Effector memory CD4-positive, alpha-beta T cell (primary cell): Measurements from ENCODE around the gene KIF26A.

ENCODE experiments used
- DNase-seq, 3 donors: peaks; one replicate each; pipeline ENCODE4 v3.0.0-alpha.2; 2020
- H3K27ac ChIP-seq: 2 replicates; pipeline ENCODE4 v1.7.0; 2013; ENCODE audit warnings: mild to moderate bottlenecking, low read length, moderate library complexity; ENCODE audit not compliant: insufficient read depth, poor library complexity, severe bottlenecking
- H3K27me3 ChIP-seq: replicated peaks from 2 replicates; pipeline ENCODE4 v1.7.0; 2013; ENCODE audit warnings: mild to moderate bottlenecking, low read length; ENCODE audit not compliant: insufficient read depth, control insufficient read depth, poor library complexity, severe bottlenecking
- H3K36me3 ChIP-seq: 2 replicates; pipeline ENCODE4 v1.7.0; 2013; ENCODE audit warnings: mild to moderate bottlenecking, low read length, moderate library complexity; ENCODE audit not compliant: control insufficient read depth, insufficient read depth
- H3K4me1 ChIP-seq: 2 replicates; pipeline ENCODE4 v1.7.0; 2013; ENCODE audit warnings: low read length, mild to moderate bottlenecking; ENCODE audit not compliant: control insufficient read depth, insufficient read depth, poor library complexity, severe bottlenecking
- H3K4me3 ChIP-seq: 2 replicates; pipeline ENCODE4 v1.7.0; 2013; ENCODE audit warnings: low read length, low read depth, mild to moderate bottlenecking; ENCODE audit not compliant: insufficient read depth, poor library complexity, severe bottlenecking
- H3K9me3 ChIP-seq: 2 replicates; pipeline ENCODE4 v1.7.0; 2013; ENCODE audit warnings: mild to moderate bottlenecking, low read length, moderate library complexity; ENCODE audit not compliant: control insufficient read depth

Gene KIF26A

DNA sequence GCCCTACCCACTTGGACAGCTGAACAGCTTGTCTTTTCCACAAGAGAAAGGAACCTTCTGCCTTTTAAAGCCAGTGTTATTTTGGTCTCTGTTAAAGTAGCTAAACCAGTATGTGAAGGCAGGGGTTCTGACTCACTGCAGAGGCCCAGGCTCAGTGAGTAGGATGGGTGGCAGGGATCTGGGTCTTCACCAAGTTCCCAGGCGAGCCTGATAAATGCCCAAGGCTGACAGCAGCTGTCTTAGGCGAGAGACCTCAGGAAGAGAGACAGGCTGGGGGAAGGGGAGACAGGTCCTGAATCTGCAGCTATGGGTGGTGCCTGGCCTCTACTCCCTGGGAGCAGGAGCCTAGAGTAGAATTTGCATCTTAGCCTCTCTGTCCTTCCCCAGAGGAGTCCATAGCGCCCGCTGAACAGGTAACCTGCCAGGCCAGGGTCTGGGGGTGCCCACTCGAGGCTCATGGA lies 18.1 kb upstream of the KIF26A start:
- Histone ChIP-seq H3K4me3 (no peak overlapping the region), H3K4me1 (no peaks in the 10 kb centered on the region), H3K27ac (no peak overlapping the region), H3K36me3 (no peaks in the 10 kb centered on the region), H3K27me3 (peaks cover 11% of the 10 kb centered on the region), H3K9me3 (no peaks in the 10 kb centered on the region)
- DNase-seq = no peak

DNA sequence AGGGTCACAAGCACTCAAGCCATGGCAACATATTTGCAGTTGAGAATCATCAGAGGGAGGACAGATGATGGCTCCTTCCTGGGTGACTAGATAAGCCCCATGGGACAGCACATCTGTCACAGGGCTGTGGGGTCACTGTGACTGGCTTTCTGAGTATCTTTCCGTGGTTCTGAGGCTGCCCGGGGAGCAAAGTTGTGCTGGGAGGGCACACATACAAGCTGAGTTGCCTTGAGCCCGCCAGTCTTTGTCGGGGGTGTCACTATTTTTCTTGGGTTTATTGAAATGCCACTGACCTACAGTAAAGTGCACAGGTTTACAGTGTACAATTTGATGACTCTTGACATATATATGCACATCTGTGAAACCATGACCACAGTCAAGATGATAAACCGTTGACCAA lies 17.2 kb upstream of the KIF26A start:
- H3K27me3 ChIP-seq = peaks cover 9% of the 10 kb centered on the region
- H3K27ac ChIP-seq = no peak overlapping the region
- H3K4me1 ChIP-seq = no peaks in the 10 kb centered on the region
- H3K36me3 ChIP-seq = no peaks in the 10 kb centered on the region
- H3K9me3 ChIP-seq = no peaks in the 10 kb centered on the region
- DNase-seq = no peak
- no peak overlapping the region for H3K4me3 ChIP-seq

DNA sequence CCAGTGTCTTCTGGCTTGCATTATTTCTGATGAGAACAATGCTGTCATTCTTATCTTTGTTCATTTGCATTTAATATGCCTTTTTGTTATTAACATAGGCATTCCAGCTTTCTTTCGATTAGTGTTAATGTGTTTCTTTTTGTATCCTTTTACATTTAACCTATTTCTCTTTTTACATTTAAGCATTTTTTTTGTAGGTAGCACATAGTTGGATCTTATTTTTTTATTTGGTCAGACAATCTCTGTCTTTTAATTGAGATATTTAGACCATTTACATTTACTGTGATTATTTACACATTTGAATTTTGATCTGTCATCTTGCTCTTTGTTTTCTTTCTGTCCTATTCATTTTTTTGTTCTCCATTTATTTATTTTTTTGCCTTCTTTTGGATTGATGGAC lies 14.5 kb upstream of the KIF26A start:
- H3K36me3 ChIP-seq = no peaks in the 10 kb centered on the region
- no peak overlapping the region for H3K27ac ChIP-seq
- H3K9me3 ChIP-seq = no peaks in the 10 kb centered on the region
- H3K27me3 ChIP-seq = peaks cover 6% of the 10 kb centered on the region
- H3K4me1 ChIP-seq = no peaks in the 10 kb centered on the region
- DNase-seq = no peak
- no peak overlapping the region for H3K4me3 ChIP-seq

DNA sequence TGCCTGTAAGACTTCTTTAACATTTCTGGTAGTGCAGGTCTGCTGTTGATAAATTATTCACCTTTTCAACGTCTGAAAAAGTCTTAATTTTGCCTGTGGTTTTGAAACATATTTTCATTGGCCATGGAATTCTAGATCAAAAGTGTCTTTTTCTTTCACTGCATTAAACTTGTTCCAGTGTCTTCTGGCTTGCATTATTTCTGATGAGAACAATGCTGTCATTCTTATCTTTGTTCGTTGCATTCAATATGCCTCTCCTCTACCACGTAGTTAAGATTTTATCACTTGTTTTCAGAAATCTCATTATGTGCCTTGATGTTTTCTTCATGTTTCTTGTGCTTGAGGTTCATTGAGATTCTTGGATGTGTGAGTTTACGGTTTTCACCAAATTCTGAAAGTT lies 13.4 kb upstream of the KIF26A start:
- no peaks in the 10 kb centered on the region for H3K9me3 ChIP-seq
- no peak for DNase-seq
- no peak overlapping the region for H3K27ac ChIP-seq
- H3K4me3 ChIP-seq = no peak overlapping the region
- no peaks in the 10 kb centered on the region for H3K36me3 ChIP-seq
- no peaks in the 10 kb centered on the region for H3K4me1 ChIP-seq
- no peaks in the 10 kb centered on the region for H3K27me3 ChIP-seq

DNA sequence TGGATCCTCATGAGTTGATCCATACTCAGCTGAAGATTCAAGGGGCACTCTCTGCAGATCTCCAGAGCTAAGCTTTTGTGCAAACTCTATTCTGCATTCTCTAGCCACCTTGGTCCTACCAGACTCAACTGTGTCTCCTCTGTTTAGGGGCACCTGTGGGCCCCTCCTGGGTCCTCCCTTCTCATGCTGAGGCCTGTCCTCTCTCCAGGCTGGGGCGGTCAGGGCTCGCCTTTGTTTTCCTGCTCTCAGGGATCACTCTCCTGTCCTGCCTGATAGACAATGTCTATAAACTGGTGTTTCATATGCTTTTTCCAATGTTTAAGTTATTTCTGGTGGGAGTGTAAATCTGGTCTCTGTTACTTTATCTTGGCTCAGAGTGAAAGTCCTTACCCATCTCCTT lies 11.6 kb upstream of the KIF26A start:
- no peak overlapping the region for H3K4me3 ChIP-seq
- no peak overlapping the region for H3K27ac ChIP-seq
- no peaks in the 10 kb centered on the region for H3K4me1 ChIP-seq
- no peak for DNase-seq
- no peaks in the 10 kb centered on the region for H3K36me3 ChIP-seq
- H3K9me3 ChIP-seq = peaks cover 3% of the 10 kb centered on the region
- no peaks in the 10 kb centered on the region for H3K27me3 ChIP-seq

DNA sequence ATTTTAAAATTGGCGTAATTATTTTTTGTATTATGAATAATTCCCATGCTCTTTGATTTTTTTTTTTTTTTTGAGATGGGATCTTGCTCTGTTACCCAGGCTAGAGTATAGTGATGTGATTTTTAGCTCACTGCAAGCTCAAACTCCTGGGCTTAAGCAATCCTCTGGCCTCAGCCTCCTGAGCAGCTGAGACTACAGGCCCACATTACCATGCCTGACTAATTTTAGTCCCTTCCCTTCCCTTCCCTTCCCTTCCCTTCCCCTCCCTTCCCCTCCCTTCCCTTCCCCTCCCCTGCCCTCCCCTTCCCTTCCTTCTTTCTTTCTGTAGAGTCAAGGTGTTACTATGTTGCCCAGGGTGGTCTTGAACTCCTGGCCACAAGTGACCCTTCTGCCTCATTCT lies 9.4 kb upstream of the KIF26A start:
- no peaks in the 10 kb centered on the region for H3K27me3 ChIP-seq
- no peaks in the 10 kb centered on the region for H3K4me1 ChIP-seq
- H3K36me3 ChIP-seq = no peaks in the 10 kb centered on the region
- no peak overlapping the region for H3K4me3 ChIP-seq
- no peak overlapping the region for H3K27ac ChIP-seq
- peaks cover 3% of the 10 kb centered on the region for H3K9me3 ChIP-seq
- DNase-seq = no peak

DNA sequence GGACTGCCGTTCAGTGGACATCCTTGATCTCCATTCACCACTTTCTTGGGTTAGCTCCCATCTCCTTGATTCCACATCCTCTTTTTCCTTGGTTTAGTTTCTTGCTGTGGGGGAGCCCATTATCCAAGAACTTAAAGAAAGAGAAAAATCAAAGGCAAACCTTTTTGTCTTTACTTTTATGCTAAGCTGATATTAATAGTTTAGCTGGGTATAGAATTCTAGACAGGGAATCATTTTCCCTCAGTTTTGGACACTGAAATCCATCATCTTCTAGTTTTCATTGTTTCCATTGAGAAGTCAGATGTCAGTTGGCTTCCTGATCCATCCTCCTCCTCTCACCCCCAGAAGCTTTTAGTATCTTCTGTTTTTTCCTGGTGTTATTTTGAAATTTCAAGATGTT lies 8.8 kb upstream of the KIF26A start:
- no peak for DNase-seq
- Histone ChIP-seq H3K4me1 (no peaks in the 10 kb centered on the region), H3K9me3 (peaks cover 3% of the 10 kb centered on the region)

DNA sequence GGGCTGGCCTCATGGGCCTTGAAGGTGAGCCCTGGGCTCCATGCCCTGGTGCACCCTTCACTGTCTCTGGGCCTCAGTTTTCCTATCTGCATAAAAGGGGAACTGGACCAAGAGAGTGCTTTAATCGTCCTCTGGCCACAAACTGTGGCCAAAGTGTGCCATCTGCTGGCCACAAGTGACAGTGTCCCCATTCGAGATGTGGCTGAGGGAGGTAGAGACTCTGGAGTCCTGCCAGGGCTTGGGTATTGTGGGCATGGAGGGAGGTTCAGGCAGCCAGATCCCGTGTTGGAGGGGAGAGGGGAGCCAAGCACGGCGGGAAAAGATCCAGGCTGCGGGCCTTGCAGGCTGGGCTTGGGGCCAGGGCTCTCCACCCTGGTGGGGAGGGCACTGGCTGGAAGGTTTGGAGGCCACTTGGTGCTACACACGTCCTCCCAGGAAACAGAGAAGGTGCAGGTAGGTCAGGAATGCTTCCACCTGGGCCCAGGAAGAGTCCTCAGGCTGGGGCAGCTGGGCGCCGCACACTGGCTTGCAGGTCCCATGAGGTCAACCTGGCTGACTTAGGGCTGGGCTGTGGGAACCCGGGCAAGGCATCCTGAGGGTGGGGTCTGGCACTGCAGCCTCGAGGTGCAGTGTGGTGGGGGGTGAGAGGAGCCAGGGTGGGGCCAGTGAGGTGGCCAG lies 7.3 kb upstream of the KIF26A start:
- Histone ChIP-seq H3K36me3 (no peaks in the 10 kb centered on the region), H3K4me3 (no peak overlapping the region), H3K4me1 (no peaks in the 10 kb centered on the region), H3K9me3 (peaks cover 3% of the 10 kb centered on the region), H3K27ac (no peak overlapping the region), H3K27me3 (peaks cover 13% of the 10 kb centered on the region)
- DNase-seq = no peak

More for the DNA sequence above, 8.8 kb upstream of the KIF26A start:
- H3K4me3 ChIP-seq = no peak overlapping the region
- no peaks in the 10 kb centered on the region for H3K36me3 ChIP-seq
- H3K27me3 ChIP-seq = no peaks in the 10 kb centered on the region
- no peak overlapping the region for H3K27ac ChIP-seq

DNA sequence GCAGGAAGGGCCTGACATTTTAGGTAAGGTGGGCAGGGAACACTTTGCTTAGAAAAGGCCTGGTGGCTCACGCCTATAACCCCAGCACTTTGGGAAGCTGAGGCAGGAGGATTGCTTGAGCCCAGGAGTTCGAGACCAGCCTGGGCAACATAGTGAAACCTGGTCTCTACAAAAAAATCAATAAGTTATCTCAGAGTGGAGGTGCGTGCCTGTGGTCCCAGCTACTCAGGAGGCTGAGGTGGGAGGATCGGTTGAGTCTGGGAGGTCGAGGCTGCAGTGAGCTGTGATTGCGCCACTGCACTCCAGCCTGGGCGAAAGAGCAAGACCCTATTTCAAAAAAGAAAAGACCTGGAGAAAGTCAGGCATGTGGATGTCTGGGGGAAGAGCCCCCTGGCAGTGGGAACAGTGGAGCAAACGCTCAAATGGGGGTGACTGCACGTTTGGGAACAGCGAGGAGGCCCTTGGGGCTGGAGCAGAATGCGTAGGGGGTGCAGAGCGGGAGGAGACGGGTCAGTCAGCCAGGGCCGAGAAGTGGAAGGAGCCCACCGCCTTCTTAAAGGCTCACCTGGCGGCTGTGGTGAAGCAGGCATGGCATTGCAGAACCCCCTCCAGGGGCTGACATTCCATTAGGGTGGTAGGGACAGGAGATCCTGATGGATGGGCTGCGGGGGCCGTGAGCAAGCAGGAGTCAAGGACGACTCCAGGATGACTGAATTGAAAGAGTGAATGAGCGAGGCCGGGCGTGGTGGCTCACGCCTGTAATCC lies 6.2 kb upstream of the KIF26A start:
- DNase-seq = no peak
- H3K9me3 ChIP-seq = peaks cover 3% of the 10 kb centered on the region

DNA sequence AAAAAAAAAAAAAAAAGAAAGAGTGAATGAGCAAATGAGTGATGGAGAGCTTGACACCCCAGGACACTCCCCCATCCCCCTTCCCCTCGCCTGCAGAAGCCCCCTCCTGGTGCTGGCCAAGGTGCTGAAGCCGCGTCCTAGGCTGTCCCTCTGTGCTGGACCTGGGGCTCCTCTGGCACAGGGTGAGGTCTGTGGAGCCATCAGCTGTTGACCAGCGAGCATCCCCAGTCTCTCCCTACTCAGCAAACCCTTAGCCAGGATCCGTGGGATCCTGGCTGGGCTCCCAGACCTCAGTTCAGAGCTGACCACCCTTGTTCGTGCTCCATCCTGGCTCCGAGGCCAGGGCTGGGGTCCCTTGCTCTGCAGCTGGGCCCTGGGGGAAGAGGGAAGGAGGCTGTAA lies 5.4 kb upstream of the KIF26A start:
- Histone ChIP-seq H3K9me3 (peaks cover 3% of the 10 kb centered on the region), H3K27ac (no peak overlapping the region), H3K27me3 (peaks cover 25% of the 10 kb centered on the region), H3K4me3 (no peak overlapping the region), H3K36me3 (no peaks in the 10 kb centered on the region), H3K4me1 (peaks cover 15% of the 10 kb centered on the region)
- DNase-seq = no peak

More for the DNA sequence above, 6.2 kb upstream of the KIF26A start:
- Histone ChIP-seq H3K36me3 (no peaks in the 10 kb centered on the region), H3K4me3 (no peak overlapping the region), H3K27me3 (peaks cover 19% of the 10 kb centered on the region), H3K27ac (no peak overlapping the region), H3K4me1 (peaks cover 7% of the 10 kb centered on the region)
